T-helper 2 cell treated with Interferon-gamma antibody and Interleukin-4, amounts not matched to agents 5 μg/mL and 100 μg/mL, for 36 hours (primary cell): Measurements from ENCODE around the gene RHOA.
"Not testable (repeated sequence)": the region's sequence is repeated elsewhere in the genome, so short reads cannot be mapped to it uniquely, and the experiment has no call there.

Source experiments
- DNase-seq: peaks from one replicate; pipeline ENCODE4 v3.0.0; 2021; ENCODE audit warnings: low spot score
- H3K27ac Mint-ChIP-seq: one replicate; pipeline ENCODE4 v1.8.0; 2021; ENCODE audit warnings: mild to moderate bottlenecking, mixed read lengths
- H3K27me3 Mint-ChIP-seq: one replicate; pipeline ENCODE4 v1.8.0; 2021; ENCODE audit warnings: low read depth, mixed read lengths
- H3K36me3 Mint-ChIP-seq: one replicate; pipeline ENCODE4 v1.8.0; 2021; ENCODE audit warnings: low read depth, mixed read lengths
- H3K4me1 Mint-ChIP-seq: one replicate; pipeline ENCODE4 v1.8.0; 2021; ENCODE audit warnings: low read depth, mixed read lengths
- H3K4me3 Mint-ChIP-seq: one replicate; pipeline ENCODE4 v1.8.0; 2022; ENCODE audit warnings: mild to moderate bottlenecking, moderate library complexity, mixed read lengths
- H3K9me3 Mint-ChIP-seq: one replicate; pipeline ENCODE4 v1.8.0; 2021; ENCODE audit warnings: mixed read lengths

The RHOA gene

DNA sequence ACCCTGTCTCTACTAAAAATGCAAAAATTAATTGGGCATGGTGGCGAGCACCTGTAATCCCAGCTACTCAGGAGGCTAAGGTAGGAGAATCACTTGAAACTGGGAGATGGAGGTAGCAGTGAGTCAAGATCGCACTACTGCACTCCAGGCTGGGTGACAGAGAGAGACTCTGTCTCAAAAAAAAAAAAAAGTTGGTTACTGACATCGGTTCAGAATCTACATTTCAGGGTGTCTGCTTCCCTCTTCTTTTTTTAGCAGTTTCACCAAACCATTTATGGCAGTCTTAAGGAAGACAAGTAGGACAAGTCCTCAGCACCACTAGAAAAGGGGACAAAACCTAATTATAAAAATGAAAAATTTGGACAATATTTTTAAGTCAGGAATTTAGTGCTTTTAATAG lies 68.6 kb downstream of the RHOA start:
- H3K36me3 Mint-ChIP-seq: peaks cover 7% of the 10 kb centered on the region
- H3K4me3 Mint-ChIP-seq: no peak overlapping the region
- H3K27ac Mint-ChIP-seq: no peak overlapping the region
- H3K4me1 Mint-ChIP-seq: peaks cover 30% of the 10 kb centered on the region
- no peak for DNase-seq
- no peaks in the 10 kb centered on the region for H3K9me3 Mint-ChIP-seq
- no peaks in the 10 kb centered on the region for H3K27me3 Mint-ChIP-seq

DNA sequence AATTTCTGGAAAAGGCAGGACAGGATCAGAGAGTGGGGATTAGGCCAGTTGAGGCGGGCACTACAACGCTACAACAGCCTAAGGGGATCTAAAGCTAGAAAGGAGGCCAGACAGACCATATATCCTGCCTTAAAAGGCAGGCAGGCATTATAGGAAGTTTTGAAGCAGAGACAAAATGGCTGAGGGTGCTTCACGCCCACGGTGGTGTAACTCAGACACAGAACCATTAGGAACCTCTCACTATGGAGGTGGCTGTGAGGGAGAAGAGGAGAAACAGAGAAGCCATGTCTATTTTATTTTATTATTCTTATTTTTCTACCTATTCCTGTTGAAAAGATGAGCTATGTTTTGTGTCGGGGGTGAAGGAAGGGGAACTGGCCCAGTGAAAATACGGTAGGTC lies 69.8 kb downstream of the RHOA start:
- Mint-ChIP-seq H3K9me3 (no peaks in the 10 kb centered on the region), H3K27me3 (no peaks in the 10 kb centered on the region), H3K27ac (peak overlapping the region; percentile 92), H3K4me1 (peaks cover 32% of the 10 kb centered on the region), H3K36me3 (peaks cover 10% of the 10 kb centered on the region), H3K4me3 (peak overlapping the region; percentile 49)
- no peak for DNase-seq

DNA sequence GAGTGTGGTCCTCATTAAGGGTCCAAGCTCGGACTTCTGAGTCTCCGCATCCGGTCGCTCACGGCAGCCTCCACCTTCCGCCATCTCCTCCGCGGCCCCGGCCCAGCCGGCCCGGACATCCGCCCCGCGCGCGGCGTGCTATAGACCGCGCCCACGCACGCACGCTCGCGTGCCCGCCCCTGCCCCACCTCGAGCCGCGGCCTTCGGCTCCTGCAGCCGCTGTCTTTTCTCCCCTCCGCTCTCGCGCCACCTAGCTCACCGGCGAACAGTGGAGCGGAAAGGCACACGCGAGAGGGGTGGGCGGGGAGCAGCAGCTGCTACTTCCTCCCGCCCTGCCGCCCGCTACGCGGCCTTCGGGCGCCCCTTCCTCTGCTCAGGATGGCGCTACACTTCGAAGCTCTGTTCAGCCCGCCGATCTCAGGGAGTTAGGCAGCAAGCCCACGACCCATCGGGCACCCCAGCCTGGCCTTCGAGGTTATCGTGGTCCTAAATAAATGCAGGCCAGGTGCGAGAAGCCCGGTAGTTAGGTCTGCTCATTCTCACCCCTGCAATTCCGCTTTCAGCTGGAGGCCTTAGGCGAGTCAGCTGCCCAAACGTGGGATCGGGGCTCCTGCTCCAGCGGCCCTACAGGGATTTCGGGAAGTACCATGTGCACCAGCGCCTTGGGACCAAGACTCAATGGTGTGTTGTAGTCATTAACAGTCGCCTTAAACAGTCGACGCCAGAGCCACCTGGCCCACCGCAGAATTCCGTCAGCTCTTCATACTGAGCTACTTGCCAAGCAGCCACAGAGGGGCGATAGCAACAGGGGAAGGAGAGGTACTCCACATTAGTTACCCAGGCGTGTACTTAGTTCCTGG lies 71.6 kb downstream of the RHOA start, which contains the start of gene USP4:
Gene USP4 (minus strand): TSS at position 113 of the 860 bp plus-strand sequence. CDS start 29 bp downstream, at position 84.
- Mint-ChIP-seq H3K27me3 (no peaks in the 10 kb centered on the region), H3K9me3 (no peaks in the 10 kb centered on the region), H3K4me3 (peak within 1 kb of the TSS; percentile 94), H3K4me1 (peaks cover 35% of the 10 kb centered on the region), H3K27ac (peak within 1 kb of the TSS; percentile 96), H3K36me3 (peaks cover 13% of the 10 kb centered on the region)
- peak; percentile 97 for DNase-seq

DNA sequence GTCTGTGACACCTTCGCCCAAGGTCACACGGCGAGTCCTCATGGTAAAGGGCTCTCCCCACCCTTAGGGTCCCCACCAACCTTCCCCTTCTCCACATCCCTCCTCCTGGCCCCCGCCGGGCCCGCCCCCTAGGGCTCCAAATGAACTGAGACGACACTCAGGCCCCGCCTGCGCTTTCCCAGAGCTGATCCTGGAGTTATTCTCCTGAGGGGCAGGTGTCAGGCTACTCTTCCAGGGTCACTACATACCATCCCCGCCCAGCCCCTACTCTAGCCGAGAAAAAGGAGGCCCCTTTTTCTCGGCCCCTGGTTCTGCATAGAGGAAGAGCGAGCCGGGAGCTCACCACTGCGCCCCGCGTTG lies 72.2 kb downstream of the RHOA start:
- Mint-ChIP-seq H3K4me1 (peaks cover 32% of the 10 kb centered on the region), H3K9me3 (no peaks in the 10 kb centered on the region), H3K27ac (peak overlapping the region; percentile 96), H3K27me3 (no peaks in the 10 kb centered on the region), H3K36me3 (peaks cover 18% of the 10 kb centered on the region), H3K4me3 (peak overlapping the region; percentile 94)
- DNase-seq: no peak

DNA sequence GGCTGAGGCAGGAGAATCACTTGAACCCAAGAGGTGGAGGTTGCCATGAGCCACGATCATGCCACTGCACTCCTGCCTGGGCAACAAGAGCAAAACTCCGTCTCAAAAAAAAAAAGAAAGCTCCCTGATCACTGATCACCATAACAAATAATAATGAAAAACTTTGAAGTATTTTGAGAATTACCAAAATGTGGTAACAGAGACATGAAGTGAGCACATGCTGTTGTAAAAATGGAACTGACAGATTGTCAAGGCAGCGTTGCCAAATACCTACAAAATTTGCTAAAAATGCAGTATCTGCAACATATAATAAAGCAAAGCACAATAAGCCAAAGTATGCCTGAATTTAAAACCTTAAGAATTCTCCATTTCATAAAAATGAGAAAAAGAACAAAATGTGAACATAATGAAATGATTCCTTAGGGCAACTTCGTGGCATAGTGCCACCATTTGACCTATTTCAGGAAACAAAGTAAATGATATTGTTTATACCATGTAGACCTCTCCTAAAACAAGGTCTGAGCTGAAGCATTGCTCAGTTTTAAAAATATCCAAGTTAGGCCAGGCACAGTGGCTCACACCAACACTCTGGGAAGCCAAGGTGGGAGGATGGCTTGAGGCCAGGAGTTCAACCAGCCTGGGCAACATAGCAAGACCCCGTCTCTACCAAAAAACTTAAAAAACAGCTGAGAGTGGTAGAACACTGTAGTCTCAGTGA lies 77.7 kb downstream of the RHOA start:
- DNase-seq: no peak
- Mint-ChIP-seq H3K36me3 (peaks cover 49% of the 10 kb centered on the region), H3K9me3 (no peaks in the 10 kb centered on the region), H3K4me3 (no peak overlapping the region), H3K4me1 (peaks cover 17% of the 10 kb centered on the region), H3K27me3 (no peaks in the 10 kb centered on the region), H3K27ac (no peak overlapping the region)

DNA sequence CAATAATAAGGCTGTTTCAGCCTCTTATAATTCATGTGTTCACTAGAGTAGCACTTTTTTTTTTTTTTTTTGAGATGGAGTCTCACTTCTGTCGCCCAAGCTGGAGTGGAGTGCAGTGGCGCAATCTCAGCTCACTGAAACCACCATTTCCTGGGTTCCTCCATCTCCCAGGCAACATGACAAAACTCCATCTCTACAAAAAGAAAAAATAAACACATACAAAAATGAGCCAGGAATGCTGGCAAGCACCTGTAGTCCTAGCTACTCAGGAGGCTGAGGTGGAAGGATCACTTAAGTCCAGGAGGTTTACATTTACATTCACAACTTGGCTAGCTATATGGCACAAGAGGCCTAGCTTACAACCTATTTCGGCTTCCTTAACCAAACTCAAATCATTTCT lies 78.7 kb downstream of the RHOA start:
- Mint-ChIP-seq H3K27me3 (no peaks in the 10 kb centered on the region), H3K27ac (peak overlapping the region; percentile 36), H3K4me1 (peaks cover 12% of the 10 kb centered on the region), H3K4me3 (no peak overlapping the region), H3K36me3 (peaks cover 50% of the 10 kb centered on the region), H3K9me3 (no peaks in the 10 kb centered on the region)
- DNase-seq: no peak

DNA sequence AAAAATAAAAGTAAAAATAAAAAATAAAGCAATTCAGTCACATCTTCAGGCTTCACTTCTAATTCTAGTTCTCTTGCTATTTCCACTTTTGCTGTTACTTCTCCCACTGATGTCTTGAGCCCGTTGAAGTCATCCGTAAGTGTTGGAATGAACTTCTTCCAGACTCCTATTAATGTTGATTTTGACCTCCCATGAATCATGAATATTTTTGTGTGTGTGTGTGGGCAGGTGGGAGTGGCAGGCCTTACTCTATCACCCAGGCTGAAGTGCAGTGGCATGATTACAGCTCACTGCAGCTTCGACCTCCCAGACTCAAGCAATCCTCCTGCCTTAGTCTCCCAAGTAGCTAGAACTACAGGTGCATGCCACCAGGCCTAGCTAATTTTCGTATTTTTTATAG lies 82.6 kb downstream of the RHOA start:
- Mint-ChIP-seq H3K9me3 (no peaks in the 10 kb centered on the region), H3K4me3 (no peak overlapping the region), H3K36me3 (peaks cover 60% of the 10 kb centered on the region), H3K4me1 (peaks cover 5% of the 10 kb centered on the region), H3K27ac (no peak overlapping the region), H3K27me3 (no peaks in the 10 kb centered on the region)
- DNase-seq: no peak

DNA sequence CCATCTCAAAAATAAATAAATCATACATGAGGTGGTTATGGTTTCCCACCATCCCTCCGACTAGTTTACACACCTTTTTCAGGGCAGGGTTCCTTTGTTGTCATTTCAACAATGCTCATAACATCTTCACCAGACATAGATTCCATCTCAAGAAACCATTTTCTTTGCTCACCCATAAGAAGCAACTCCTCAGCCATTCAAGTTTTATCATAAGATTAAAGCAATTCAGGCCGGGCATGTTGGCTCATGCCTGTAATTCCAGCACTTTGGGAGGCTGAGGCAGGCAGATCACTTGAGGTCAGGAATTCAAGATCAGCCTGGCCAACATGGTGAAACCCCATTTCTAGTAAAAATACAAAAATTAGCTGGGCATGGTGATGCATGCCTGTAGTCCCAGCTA lies 83.4 kb downstream of the RHOA start:
- H3K36me3 Mint-ChIP-seq: peaks cover 60% of the 10 kb centered on the region
- not testable (repeated sequence) for H3K27ac Mint-ChIP-seq, H3K4me3 Mint-ChIP-seq, DNase-seq, H3K4me1 Mint-ChIP-seq, H3K27me3 Mint-ChIP-seq, H3K9me3 Mint-ChIP-seq

DNA sequence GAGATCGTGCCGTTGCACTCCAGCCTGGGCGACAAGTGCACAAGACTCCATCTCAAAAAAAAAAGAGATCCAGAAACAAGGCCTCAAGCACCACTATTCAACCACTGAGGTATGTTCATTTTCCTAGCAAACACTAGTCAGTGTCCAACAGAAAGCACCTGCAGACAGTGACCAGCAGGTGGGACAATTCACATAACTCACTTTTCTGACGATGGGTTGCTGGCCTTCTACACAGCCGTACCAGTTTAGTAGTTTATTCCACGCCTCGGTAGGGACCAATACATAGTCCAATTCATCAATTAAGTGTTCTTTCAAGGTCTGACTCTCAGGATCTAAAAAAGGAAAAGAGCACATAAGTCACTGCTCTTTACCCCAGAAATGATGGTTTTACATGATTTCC lies 84.3 kb downstream of the RHOA start:
- no peak overlapping the region for H3K27ac Mint-ChIP-seq

DNA sequence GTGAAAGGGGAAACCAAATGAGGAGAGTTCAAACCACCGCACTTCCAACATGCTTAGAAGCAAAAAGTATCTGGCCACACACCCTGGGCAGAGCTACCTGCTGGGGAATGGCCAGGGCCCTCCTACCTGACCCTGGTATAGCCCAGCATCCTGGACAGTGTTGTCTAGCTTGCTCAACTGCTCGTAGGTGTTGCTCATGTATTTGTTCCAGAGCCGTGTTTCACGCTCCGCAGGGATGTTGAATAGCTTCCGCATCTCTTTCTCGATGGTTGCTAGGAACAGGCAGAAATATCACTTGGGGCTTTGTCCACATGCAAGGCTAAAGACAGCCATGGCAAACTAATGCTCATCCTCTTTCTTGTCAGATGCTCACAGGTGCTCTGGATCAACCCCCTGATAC lies 87.0 kb downstream of the RHOA start:
- Mint-ChIP-seq H3K27ac (no peak overlapping the region), H3K36me3 (peaks cover 58% of the 10 kb centered on the region), H3K27me3 (no peaks in the 10 kb centered on the region), H3K4me1 (no peaks in the 10 kb centered on the region), H3K9me3 (no peaks in the 10 kb centered on the region), H3K4me3 (no peak overlapping the region)
- DNase-seq: no peak

More for the DNA sequence above, 84.3 kb downstream of the RHOA start:
- H3K9me3 Mint-ChIP-seq: no peaks in the 10 kb centered on the region
- H3K4me1 Mint-ChIP-seq: no peaks in the 10 kb centered on the region
- H3K4me3 Mint-ChIP-seq: no peak overlapping the region
- peaks cover 56% of the 10 kb centered on the region for H3K36me3 Mint-ChIP-seq
- no peak for DNase-seq
- H3K27me3 Mint-ChIP-seq: no peaks in the 10 kb centered on the region

DNA sequence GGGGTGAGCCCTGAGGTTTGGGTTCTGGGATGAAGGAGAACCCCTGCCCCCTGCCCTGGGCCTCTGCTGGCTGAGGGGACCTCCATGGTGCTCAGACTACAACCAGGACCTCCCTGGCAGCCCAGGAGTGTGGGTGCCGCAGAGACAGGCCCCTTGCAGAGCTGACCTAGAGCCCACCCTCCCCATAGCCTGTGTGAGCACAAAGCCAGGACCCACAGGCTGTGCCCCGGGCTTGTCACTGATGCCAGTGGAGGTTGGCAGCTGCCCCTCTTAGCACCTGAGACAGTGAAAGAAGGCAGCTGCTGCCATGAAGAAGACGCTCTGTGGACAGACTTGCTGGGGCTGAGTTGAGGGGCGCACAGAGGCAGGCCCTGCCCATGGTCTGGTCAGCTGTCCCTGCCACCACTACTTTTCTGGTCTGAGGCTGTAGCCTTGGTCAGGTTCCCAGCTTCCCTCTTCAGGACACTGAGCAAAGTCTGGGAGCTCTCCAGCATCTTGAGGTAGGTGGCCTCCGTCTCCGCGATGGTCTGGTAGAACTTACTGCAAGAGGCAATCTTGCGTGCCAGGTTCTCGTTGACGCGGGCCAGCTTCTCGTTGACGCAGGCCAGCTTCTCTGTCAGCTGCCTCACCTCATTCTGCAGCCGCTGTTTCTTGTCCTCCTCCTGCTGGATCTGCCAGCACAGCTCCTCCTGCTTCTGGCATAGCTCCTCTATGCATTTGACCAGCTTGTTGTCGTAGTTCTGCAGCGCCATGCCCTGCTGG lies 94.9 kb downstream of the RHOA start:
- Mint-ChIP-seq H3K27me3 (no peaks in the 10 kb centered on the region), H3K27ac (no peak overlapping the region), H3K4me3 (no peak overlapping the region), H3K9me3 (no peaks in the 10 kb centered on the region), H3K4me1 (no peaks in the 10 kb centered on the region), H3K36me3 (peaks cover 36% of the 10 kb centered on the region)
- DNase-seq: no peak

DNA sequence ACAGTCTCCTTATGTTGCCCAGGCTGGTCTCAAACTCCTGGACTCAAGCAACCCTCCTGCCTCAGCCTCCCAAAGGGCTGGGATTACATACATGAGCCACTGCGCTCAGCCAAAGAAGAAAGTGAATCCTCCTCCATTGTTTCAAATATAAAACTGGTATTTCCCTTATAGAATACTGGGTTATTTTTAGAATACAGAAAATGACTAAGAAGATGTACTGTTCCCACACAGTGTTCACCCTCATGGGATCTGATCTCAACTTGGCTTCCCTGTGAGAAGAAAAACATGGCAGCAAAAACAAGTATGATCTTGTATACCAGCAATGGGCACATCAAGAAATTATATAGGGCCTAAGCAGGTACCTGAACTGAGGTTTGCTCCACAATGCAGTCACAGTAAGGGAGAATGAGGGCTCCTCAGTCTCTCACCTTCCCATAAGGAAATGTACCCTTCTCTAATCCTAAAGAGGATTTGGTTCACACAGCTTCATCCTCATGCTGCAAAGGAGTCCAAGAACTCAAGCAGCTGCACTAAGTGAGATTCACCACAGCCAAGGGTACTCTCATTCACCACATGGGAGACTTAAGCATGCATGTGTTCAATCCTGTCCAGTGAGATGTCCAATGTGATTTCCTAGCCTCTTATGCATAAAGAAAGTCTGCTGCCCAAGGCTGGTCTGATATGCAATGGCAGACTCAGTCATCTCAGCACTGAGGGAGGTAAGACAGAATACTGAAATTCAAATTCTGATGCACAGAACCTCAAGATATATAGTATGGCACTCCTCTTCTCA lies 97.7 kb downstream of the RHOA start:
- Mint-ChIP-seq H3K4me3 (no peak overlapping the region), H3K27me3 (no peaks in the 10 kb centered on the region), H3K27ac (no peak overlapping the region), H3K4me1 (no peaks in the 10 kb centered on the region), H3K9me3 (no peaks in the 10 kb centered on the region), H3K36me3 (peaks cover 39% of the 10 kb centered on the region)
- no peak for DNase-seq

DNA sequence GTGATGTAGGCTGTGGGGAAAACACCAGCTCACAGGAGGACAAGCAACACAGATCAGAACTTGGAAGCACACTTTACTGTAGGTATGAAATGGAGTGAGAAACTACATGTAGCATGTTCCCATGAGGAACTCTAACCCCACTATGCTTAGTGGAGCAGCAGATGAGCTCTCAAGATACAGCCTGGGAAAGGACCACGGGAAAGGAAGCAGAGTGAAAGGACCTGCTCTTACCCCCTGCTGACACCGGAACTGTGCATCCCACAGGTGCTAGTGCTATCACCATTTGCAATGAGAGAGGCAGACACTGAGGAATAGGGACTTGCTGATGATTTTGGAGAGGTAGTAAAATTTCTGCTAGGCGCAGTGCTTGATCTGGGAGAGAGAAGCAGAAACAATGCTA lies 100.5 kb downstream of the RHOA start:
- Mint-ChIP-seq H3K27ac (no peak overlapping the region), H3K27me3 (no peaks in the 10 kb centered on the region), H3K9me3 (no peaks in the 10 kb centered on the region), H3K4me3 (no peak overlapping the region), H3K36me3 (peaks cover 47% of the 10 kb centered on the region), H3K4me1 (no peaks in the 10 kb centered on the region)
- DNase-seq: no peak
